Measurements from ENCODE around the gene ZNRF1.

- TF ChIP-seq POLR2AphosphoS5 (IDR thresholded peaks at IDR 0.05; ENCODE audit: borderline replicate concordance, low read depth, low read length) (no peak), EZH2 (IDR thresholded peaks at IDR 0.05) (no peak), FOXP2 (optimal IDR thresholded peaks at IDR 0.05; ENCODE audit: control extremely low read depth, extremely low read length, insufficient read depth) (no peak)
Measured at GRCh38 chr16:75075688-75076268, 77.0 kb downstream of the ZNRF1 start.
